C4-2B (cell line): ENCODE results near the gene KIF2A.

Experiments
- ZFX ChIP-seq: fragments of 450-650 bp; IDR thresholded peaks from 2 replicates; pipeline ENCODE4 v1.6.1; 2017
- TF ChIP-seq, protein P1 (sequence below): fragments of 450-650 bp; conservative IDR thresholded peaks from 2 replicates; pipeline ENCODE4 v1.5.1; 2017; ENCODE audit warnings: mild to moderate bottlenecking

DNA sequence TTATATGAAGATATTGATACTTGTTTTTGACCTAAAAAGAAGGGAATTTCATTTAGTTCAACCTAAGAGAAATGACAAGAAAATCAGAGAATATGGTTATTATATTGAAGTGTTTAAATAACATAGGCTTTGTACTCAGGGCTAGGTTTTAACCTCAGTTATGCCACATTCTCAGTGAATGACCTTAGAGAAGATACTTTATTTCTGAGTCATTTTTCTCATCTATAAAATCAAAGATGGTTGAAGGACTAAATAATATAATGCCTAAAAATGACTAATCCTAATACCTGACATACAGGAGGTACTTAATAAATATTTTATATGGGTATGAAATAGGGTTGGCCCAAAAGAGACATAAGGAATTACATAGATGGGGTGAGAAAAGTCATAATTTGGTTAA is 65.4 kb downstream of the KIF2A start:
- TF ChIP-seq, protein P1, sequence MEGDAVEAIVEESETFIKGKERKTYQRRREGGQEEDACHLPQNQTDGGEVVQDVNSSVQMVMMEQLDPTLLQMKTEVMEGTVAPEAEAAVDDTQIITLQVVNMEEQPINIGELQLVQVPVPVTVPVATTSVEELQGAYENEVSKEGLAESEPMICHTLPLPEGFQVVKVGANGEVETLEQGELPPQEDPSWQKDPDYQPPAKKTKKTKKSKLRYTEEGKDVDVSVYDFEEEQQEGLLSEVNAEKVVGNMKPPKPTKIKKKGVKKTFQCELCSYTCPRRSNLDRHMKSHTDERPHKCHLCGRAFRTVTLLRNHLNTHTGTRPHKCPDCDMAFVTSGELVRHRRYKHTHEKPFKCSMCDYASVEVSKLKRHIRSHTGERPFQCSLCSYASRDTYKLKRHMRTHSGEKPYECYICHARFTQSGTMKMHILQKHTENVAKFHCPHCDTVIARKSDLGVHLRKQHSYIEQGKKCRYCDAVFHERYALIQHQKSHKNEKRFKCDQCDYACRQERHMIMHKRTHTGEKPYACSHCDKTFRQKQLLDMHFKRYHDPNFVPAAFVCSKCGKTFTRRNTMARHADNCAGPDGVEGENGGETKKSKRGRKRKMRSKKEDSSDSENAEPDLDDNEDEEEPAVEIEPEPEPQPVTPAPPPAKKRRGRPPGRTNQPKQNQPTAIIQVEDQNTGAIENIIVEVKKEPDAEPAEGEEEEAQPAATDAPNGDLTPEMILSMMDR = no peak
- TF ChIP-seq ZFX = no peak
